GM19193 (cell line): ENCODE data around the gene RETSAT.

Experiments used
- POLR2A ChIP-seq: IDR thresholded peaks from 4 replicates; pipeline ENCODE4 v1.6.1; 2011; ENCODE audit not compliant: insufficient read depth, insufficient read length; ENCODE audit errors: extremely low read depth

Gene RETSAT

GRCh38 chr2:85354286-85355072, at the start of gene RETSAT, which contains the start of gene ELMOD3:
RETSAT (minus strand) TSS chr2:85354528; CDS start chr2:85354507, 21 bp downstream.
ELMOD3 (plus strand) TSS chr2:85354769; CDS start chr2:85357199, 2,430 bp downstream.
- peak; percentile 98 for TF ChIP-seq POLR2A

GRCh38 chr2:85401844-85402243, 47.5 kb upstream of the RETSAT start:
- no peak for TF ChIP-seq POLR2A

GRCh38 chr2:85401464-85401805, 47.1 kb upstream of the RETSAT start:
- TF ChIP-seq POLR2A: no peak

- TF ChIP-seq POLR2A: no peak
Observed at GRCh38 chr2:85400541-85401463, 46.5 kb upstream of the RETSAT start.

GRCh38 chr2:85400023-85400422, 45.7 kb upstream of the RETSAT start:
- no peak for TF ChIP-seq POLR2A

GRCh38 chr2:85399183-85399455, 44.8 kb upstream of the RETSAT start:
- no peak for TF ChIP-seq POLR2A

GRCh38 chr2:85398426-85399182, 44.3 kb upstream of the RETSAT start:
- TF ChIP-seq POLR2A: no peak

- TF ChIP-seq POLR2A: no peak
Observed at GRCh38 chr2:85397925-85398331, 43.6 kb upstream of the RETSAT start.

GRCh38 chr2:85396531-85397470, 42.5 kb upstream of the RETSAT start:
- no peak for TF ChIP-seq POLR2A

- TF ChIP-seq POLR2A: no peak
Observed at GRCh38 chr2:85395912-85396475, 41.7 kb upstream of the RETSAT start.

GRCh38 chr2:85394976-85395375, 40.6 kb upstream of the RETSAT start:
- TF ChIP-seq POLR2A: no peak

- no peak for TF ChIP-seq POLR2A
Observed at GRCh38 chr2:85394261-85394681, 39.9 kb upstream of the RETSAT start.

- no peak for TF ChIP-seq POLR2A
Observed at GRCh38 chr2:85393836-85394235, 39.5 kb upstream of the RETSAT start.
